Kidney tubule cell (primary cell): Measurements from ENCODE around the gene MAST1.
"Not testable (repeated sequence)": the region's sequence is repeated elsewhere in the genome, so short reads cannot be mapped to it uniquely, and the experiment has no call there.

Experiments used
- DNase-seq: peaks from one replicate; pipeline ENCODE4 v3.0.0-alpha.2; 2018; ENCODE audit warnings: low spot score

MAST1 gene

DNA sequence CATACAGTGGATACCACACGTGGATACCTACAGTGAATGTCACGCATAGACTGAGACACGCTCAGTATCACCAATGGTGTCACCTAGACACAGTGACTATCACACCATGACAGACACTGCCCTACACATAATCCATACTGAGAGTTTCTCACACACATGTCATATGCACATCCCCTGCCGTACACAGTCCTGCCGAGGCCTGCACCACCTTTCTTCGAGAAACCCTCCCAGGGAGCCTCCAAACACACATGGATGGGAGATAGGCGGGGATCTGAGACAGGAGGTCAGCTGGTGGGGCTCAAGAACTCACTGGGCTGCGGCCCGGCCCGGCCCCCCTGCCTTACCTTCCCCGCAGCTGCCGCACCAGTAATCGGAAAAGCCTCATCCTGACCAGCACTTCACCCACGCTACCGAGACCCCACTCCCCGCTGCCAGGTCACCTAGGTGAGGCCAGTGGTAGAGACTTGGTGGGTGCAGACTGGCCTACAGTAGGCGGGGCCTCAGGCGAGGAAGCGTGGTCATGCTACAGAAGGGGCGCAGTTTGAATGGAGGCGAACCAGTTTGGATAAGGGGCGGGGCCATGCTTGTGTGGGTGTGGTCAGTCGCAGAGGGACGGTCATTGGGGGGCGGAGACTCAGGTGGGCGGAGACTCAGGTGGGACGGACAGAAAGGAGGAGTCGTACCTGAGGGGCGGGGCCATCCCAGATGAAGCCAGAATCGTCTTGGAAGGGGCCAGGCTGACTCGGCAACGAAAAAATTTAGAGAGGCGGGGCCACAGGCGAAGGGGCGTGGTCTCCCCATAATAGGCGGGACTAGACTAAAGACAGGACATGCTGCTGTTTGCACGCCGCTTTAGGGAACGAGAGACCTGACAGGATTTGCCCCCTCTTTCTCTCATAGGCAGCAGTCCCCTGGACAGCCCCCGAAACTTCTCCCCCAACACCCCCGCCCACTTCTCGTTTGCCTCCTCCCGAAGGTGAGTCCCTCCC, 2.1 kb downstream of the MAST1 start:
- DNase-seq = peak; percentile 85

DNA sequence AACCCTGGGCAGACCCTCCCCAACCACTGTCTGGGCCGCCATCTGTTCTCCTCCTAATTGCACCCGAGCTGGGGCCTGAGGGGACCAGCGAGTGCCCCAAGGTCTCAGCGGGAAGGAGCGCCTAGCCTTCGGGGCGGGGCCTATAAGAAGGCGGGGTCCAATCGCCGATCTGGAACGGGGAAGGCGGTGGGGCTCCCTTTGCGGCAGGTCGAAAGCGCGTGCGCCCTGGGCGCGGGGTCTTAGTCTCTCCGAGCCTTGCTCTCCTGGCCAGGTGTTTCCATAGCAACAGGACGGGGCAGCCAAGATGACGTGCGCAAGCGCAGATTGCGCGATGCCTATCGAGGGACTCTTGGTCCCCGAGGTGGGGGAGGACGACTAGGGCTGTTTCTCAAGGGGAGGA, 2.8 kb downstream of the MAST1 start:
- DNase-seq = peak; percentile 20

DNA sequence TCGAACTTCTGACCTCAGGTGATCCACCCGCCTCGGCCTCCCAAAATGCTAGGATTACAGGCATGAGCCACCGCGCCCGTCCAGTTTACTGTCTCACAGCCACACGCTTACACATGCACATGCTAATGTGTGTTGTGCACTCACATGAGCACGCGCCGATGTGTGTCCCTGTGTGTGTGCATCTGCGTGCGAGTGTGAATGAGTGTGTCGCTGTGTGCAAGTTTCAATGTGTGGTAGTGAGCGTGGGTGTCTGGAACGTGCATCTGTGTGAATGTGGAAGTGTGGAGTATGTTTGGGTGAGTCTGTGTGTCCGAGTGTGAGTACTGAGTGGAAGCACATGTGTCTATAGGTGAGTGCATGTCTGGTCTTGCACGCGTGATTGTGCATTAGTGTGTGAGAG, 4.2 kb downstream of the MAST1 start:
- no peak for DNase-seq

DNA sequence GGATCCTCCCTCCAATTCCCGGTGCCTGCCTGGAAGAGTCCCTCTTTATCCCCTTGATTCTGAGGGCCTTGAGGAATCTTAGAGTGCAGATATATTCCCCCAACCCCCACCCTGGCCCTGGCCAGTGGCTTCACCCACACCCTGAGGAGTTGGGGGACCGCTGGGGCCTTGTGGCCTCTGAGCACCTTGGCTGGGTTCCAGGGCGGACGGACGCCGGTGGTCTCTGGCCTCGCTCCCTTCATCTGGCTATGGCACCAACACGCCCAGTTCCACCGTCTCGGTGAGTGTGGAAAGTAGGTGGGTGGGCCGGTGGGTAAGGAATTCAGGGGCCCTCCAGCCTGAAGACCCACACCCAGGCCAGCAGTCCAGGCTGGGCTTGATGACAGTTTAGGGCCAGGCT, 5.0 kb downstream of the MAST1 start:
- DNase-seq = no peak

DNA sequence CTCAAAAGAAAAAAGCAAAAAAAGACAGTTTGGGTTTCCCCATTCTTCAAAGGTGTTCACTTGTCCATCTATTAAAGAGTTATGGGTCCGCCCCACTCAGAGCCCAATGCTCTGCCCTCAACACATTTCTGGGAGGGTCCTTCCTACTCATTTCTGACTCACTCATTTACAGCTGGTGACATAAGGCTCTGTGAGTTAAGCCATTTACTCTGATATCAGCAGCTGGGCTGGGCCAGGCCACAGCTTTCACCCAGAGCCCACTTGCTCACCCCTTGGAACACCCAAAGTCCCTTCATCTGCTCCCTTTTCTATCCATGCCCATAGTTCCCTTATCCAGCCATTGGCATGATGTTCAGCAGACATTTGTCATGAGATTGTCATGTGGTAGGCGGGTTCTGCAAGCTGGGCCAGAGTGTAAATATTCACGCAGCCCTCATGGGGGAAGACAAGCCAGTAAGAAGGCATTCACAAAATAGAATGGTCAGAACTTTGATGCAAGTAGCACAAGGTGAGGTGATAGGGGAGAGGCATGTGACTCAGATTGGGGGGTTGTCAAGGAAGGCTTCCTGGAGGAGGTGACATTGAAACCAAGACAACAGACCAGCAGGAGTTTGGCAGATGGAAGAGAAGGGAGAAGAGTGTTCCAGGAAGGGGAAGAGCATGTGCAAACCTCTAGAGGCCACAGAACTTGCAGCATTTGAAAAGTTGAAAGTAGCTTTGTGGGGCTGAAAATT, 5.9 kb downstream of the MAST1 start:
- no peak for DNase-seq

- DNase-seq = not testable (repeated sequence)
These were observed 8.3 kb downstream of the MAST1 start for GRCh38 chr19:12846613-12847012.

DNA sequence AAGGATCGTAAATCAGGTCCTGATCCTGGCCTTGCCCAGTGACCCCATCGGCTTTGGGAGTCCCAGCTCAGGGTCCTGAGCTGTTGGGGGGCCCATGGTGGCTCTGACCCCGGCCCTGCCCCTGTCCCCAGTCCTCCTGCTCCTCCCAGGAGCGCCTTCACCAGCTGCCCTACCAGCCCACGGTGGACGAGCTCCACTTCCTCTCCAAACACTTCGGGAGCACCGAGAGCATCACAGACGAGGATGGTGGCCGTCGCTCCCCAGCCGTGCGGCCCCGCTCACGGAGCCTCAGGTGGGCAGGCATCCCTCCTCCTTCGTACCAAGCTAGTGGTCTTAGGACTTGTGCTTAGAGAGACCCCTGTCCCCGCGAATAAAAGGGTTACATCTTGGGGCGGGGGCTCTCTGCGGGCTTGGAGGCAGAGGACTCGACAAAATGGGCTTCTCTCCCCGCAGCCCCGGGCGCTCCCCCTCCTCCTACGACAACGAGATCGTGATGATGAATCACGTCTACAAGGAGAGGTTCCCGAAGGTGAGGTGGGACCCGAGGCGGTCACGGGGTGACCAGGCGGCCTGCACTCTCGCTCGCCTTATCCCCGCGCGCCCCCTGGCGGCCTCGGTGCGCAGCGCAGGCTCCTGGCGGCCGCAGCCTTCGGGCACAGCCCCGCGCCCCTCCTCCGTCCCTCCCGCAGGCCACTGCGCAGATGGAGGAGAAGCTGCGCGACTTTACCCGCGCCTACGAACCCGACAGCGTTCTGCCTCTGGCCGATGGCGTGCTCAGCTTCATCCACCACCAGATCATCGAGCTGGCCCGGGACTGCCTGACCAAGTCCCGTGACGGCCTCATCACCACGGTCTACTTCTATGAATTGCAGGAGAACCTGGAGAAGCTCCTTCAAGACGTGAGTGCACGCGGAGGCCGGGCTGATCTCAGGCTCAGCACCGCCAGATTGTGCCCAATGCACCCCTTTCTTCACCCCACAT, 9.1 kb downstream of the MAST1 start:
- peak; percentile 88 for DNase-seq

- no peak for DNase-seq
These were observed 18.3 kb downstream of the MAST1 start for GRCh38 chr19:12856653-12857052.

DNA sequence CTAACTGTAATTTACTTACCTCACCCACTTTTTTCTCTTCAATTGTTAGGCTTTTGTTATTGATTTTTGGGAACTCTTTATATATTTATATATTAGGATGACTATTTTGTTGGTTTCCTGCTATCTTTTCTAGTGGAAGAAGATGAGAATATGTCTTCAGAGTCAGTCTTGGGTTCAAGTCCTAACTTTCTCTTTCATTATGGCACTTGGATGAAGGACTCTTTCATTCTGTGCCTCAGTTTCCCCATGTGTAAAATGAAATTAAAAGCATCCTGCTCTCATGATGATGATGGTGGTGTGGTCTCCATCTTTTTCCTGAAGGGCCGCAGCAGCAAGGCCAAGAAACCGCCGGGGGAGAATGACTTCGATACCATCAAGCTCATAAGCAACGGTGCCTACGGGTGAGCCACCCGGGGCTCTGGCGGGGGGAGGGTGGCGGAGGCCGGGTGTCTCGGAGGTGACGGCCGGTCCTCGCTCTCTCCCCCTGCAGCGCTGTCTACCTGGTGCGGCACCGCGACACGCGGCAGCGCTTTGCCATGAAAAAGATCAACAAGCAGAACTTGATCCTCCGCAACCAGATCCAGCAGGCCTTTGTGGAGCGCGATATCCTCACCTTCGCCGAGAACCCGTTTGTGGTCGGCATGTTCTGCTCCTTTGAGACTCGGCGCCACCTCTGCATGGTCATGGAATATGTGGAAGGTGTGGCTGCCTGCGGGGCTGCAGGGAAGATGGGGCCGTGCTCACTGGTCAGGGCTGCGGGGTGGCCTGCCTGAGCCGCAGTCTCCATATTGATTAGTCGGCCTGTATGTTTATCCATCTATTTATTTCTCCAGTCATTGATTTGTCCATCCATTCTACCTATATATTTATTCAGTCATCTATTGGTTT, 20.0 kb downstream of the MAST1 start:
- no peak for DNase-seq

- DNase-seq = no peak
These were observed 21.2 kb downstream of the MAST1 start for GRCh38 chr19:12859546-12859945.

- DNase-seq = no peak
These were observed 25.8 kb downstream of the MAST1 start for GRCh38 chr19:12864143-12864542.

DNA sequence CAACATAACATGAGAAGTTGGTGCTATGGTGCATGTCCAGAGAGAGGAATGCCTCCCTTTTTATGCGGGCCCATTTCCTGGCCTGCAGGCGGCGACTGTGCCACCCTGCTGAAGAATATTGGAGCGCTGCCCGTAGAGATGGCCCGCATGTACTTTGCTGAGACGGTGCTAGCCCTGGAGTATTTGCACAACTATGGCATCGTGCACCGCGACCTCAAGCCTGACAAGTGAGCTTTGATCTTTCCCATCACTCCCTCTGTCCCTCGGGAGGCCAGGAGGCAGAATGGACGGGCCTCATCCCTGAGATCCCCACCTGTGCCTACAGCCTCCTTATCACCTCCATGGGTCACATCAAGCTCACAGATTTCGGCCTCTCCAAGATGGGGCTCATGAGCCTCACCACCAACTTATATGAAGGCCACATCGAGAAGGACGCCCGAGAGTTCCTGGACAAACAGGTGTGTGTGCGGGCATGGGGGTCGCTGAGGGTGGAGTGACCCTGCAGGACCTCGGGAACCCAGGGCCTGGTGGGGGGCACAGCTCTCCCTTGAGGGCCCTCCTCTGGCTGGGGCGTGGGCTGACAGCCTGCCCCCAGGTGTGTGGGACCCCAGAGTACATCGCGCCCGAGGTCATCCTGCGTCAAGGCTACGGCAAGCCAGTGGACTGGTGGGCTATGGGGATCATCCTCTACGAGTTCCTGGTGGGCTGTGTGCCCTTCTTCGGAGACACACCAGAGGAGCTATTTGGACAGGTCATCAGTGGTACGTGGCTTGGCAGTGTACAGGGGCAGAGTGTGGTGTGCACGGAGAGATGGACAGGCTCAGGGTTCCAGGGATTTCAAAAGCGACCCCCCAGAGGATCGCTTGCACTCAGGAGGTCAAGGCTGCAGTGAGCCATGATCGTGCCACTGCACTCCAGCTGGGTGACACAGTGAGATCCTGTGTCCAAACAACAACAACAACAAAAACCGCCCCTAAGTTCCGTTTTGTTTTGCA, 26.7 kb downstream of the MAST1 start:
- DNase-seq = no peak

GRCh38 chr19:12865746-12866415, 27.6 kb downstream of the MAST1 start:
- no peak for DNase-seq

DNA sequence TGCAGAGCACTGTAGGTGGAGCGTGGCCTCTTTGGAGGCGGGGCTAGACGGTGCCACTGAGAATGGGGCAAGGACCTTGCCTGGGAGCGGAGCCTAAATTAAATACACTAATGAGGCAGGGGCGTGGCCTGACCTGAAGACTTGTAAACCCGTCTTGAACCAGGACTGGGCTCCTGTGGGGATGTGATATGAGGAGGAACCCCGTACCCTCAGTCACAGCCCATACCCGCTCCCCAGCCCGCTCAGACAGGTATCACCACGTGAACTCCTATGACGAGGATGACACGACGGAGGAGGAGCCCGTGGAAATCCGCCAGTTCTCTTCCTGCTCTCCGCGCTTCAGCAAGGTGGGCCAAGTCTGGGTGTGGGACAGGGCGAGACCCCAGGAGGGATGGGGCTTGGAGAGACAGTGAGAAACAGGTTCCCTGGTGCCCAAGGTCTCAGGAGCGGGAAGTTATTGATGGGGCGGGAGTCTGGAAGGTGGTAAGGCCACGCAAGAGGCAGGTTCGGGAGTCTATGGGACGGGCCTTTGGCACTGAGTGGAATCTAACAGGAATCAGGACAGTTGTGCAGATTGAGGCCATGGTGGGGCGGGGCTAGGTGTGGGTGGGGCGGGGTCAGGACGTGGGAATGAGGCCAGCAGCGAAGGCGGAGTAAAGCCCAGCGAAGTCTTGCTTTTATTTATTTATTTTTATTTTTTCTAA, 28.3 kb downstream of the MAST1 start:
- DNase-seq = no peak

DNA sequence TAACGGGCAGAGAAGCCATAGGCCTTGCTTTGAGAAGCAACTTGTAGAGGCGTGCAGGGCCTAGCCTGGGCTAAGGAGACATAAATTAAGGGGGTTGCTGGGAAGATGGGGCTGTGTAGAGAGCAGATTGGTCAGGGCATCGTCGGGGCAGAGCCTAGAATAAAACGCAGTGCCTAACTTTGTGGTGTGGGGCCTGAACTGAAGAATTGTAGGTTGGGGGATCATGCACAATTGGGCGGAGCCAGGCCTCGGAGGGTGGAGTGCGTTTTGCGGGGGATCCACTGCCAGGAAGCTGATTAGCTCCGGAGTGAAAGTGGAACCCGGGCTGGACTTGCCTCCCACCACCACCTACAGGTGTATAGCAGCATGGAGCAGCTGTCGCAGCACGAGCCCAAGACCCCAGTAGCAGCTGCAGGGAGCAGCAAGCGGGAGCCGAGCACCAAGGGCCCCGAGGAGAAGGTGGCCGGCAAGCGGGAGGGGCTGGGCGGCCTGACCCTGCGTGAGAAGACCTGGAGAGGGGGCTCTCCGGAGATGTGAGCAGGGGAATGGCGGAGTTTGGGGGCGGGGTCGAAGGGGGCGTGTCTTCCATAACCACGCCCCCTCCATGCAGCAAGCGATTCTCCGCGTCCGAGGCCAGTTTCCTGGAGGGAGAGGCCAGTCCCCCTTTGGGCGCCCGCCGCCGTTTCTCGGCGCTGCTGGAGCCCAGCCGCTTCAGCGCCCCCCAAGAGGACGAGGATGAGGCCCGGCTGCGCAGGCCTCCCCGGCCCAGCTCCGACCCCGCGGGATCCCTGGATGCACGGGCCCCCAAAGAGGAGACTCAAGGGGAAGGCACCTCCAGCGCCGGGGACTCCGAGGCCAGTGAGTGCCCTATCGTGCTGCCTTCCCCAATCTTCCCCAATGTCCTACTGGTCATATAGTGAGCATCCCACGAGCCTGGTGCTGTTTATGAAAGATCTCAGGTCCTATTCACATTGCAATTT, 29.1 kb downstream of the MAST1 start:
- DNase-seq = peak; percentile 61

- no peak for DNase-seq
These were observed 30.3 kb downstream of the MAST1 start for GRCh38 chr19:12868540-12869112.

- no peak for DNase-seq
These were observed 33.4 kb downstream of the MAST1 start for GRCh38 chr19:12871681-12872080.
